HCT116 (cell line): ENCODE results near the gene APLN. TPM values are rescaled to one million over a fixed set of nuclear protein-coding genes. Genes with fewer than 3 reads are reported as not detected.

Experiments used
- ATAC-seq: fragments of 200-7000 bp; cut with Tn5 transposase; 2 replicates; pipeline ENCODE4 v1.9.1; 2020; ENCODE audit warnings: mild to moderate bottlenecking, moderate library complexity
- BruUV-seq: library from RNA; stranded (reverse); fragments of 400-500 nt; replicated peaks from 2 replicates; lab custom pipeline; 2021; lab: Mats Ljungman, UMichigan
- CTCF ChIA-PET: fragments of 300-600 bp; sonication (Branson Sonifier 250); formaldehyde crosslinking; loops from one replicate; lab custom pipeline; 2021; ENCODE audit warnings: antibody characterized with exemption; lab: Charles Lee
- POLR2A ChIA-PET: fragments of 300-600, 350-600 bp; sonication (Branson Sonifier 250); formaldehyde crosslinking; loops from one replicate; lab custom pipeline; 2021; ENCODE audit warnings: antibody characterized with exemption; lab: Charles Lee
- RAD21 ChIA-PET, 2 experiments: fragments of 300-600 bp; sonication (Branson Sonifier 250); formaldehyde crosslinking; loops; one replicate each; lab custom pipeline; 2023; ENCODE audit warnings: low total read pairs in 2 of 2; ENCODE audit not compliant: uncharacterized antibody in 2 of 2, unreplicated experiment in 2 of 2, low non-redundant PET in 1 of 2; lab: Charles Lee
- DNase-seq: peaks from one replicate; pipeline ENCODE4 v3.0.0-alpha.2; 2010; ENCODE audit warnings: low read depth, low spot score
- H2AFZ ChIP-seq: fragments of 200-600 bp; shearing (Covaris generic), sonication (generic); 2 replicates; pipeline ENCODE4 v1.6.1; 2017; ENCODE audit warnings: low read depth, mixed run types, mixed read lengths, antibody characterized with exemption, low read length; ENCODE audit not compliant: poor library complexity, severe bottlenecking
- H3K27ac ChIP-seq: 2 replicates; pipeline ENCODE4 v1.5.1; 2012; ENCODE audit warnings: low read depth, low read length
- H3K27me3 ChIP-seq: fragments of 200-600 bp; sonication (generic); 2 replicates; pipeline ENCODE4 v1.6.1; 2016; ENCODE audit warnings: mixed run types, low read length, mixed read lengths; ENCODE audit not compliant: insufficient read depth
- H3K36me3 ChIP-seq, 2 experiments: fragments of 200-500 bp in 1 of 2; fragments of 200-600 bp in 1 of 2; sonication (Bioruptor generic) in 1 of 2; sonication (generic) in 1 of 2; 2 replicates each; pipeline versions ENCODE4 v1.5.1 to v1.6.1; 2014 to 2016; ENCODE audit warnings: low read length in 2 of 2, inconsistent platforms in 1 of 2, mixed read lengths in 1 of 2, mixed run types in 1 of 2; ENCODE audit not compliant: insufficient read depth in 2 of 2, control insufficient read depth in 1 of 2
- H3K4me1 ChIP-seq, 2 experiments: fragments of 200-600 bp in 1 of 2; sonication (generic) in 1 of 2; 2 replicates each; pipeline versions ENCODE4 v1.5.1 to v1.6.1; 2012 to 2017; ENCODE audit warnings: low read length in 2 of 2, inconsistent platforms in 1 of 2, mild to moderate bottlenecking in 1 of 2, mixed read lengths in 1 of 2, mixed run types in 1 of 2, moderate library complexity in 1 of 2; ENCODE audit not compliant: insufficient read depth in 2 of 2, control insufficient read depth in 1 of 2
- H3K4me2 ChIP-seq: fragments of 200-600 bp; sonication (generic); 2 replicates; pipeline ENCODE4 v1.6.1; 2017; ENCODE audit warnings: mixed run types, low read length, mixed read lengths
- H3K4me3 ChIP-seq, 2 experiments: fragments of 200-600 bp in 1 of 2; sonication (generic) in 1 of 2; replicated peaks in 1 of 2; 2 replicates each; pipeline ENCODE4 v1.5.1; 2011 to 2016; ENCODE audit warnings: low read length in 2 of 2, control low read depth in 1 of 2, low read depth in 1 of 2, mild to moderate bottlenecking in 1 of 2, mixed read lengths in 1 of 2, mixed run types in 1 of 2
- H3K79me2 ChIP-seq: fragments of 200-600 bp; sonication (generic); 2 replicates; pipeline ENCODE4 v1.6.1; 2017; ENCODE audit warnings: mild to moderate bottlenecking, mixed run types, low read length, moderate library complexity, mixed read lengths; ENCODE audit not compliant: insufficient read depth
- H3K9ac ChIP-seq: fragments of 200-600 bp; sonication (generic); 2 replicates; pipeline ENCODE4 v1.6.1; 2016; ENCODE audit warnings: low read length, mixed read lengths
- H3K9me2 ChIP-seq: fragments of 200-600 bp; sonication (generic), shearing (Covaris generic); 2 replicates; pipeline ENCODE4 v1.6.1; 2017; ENCODE audit warnings: mixed run types, mild to moderate bottlenecking, moderate library complexity; ENCODE audit not compliant: insufficient read depth
- H3K9me3 ChIP-seq, 2 experiments: fragments of 200-500 bp in 1 of 2; fragments of 200-600 bp in 1 of 2; sonication (Bioruptor generic) in 1 of 2; sonication (generic) in 1 of 2; 2 replicates each; pipeline ENCODE4 v1.6.1; 2014 to 2017; ENCODE audit warnings: low read length in 2 of 2, mixed read lengths in 2 of 2, inconsistent platforms in 1 of 2, low read depth in 1 of 2, mild to moderate bottlenecking in 1 of 2, mixed run types in 1 of 2, moderate library complexity in 1 of 2; ENCODE audit not compliant: control insufficient read depth in 1 of 2, insufficient read depth in 1 of 2
- H4K20me1 ChIP-seq: fragments of 200-600 bp; sonication (generic), shearing (Covaris generic); 2 replicates; pipeline ENCODE4 v1.6.1; 2017; ENCODE audit warnings: mixed run types, mild to moderate bottlenecking, moderate library complexity; ENCODE audit not compliant: insufficient read depth
- ATF3 ChIP-seq: IDR thresholded peaks from 2 replicates; pipeline ENCODE4 v1.6.1; 2012
- CEBPB ChIP-seq: IDR thresholded peaks from 2 replicates; pipeline ENCODE4 v1.6.1; 2012; ENCODE audit warnings: low read depth
- EGR1 ChIP-seq: IDR thresholded peaks from 2 replicates; pipeline ENCODE4 v1.6.1; 2012; ENCODE audit warnings: low read depth
- ELF1 ChIP-seq: IDR thresholded peaks from 2 replicates; pipeline ENCODE4 v1.6.1; 2012; ENCODE audit warnings: low read depth, borderline replicate concordance
- EZH2phosphoT487 ChIP-seq: fragments of 200-600 bp; IDR thresholded peaks from 2 replicates; pipeline ENCODE4 v1.6.1; 2018; ENCODE audit warnings: antibody characterized with exemption, borderline replicate concordance
- POLR2A ChIP-seq: IDR thresholded peaks from 2 replicates; pipeline ENCODE4 v1.7.0; 2011; ENCODE audit warnings: borderline replicate concordance; ENCODE audit not compliant: insufficient read depth, insufficient read length; ENCODE audit errors: extremely low read depth
- SIN3A ChIP-seq: IDR thresholded peaks from 2 replicates; pipeline ENCODE4 v1.6.1; 2012; ENCODE audit warnings: low read depth
- SP1 ChIP-seq: IDR thresholded peaks from 2 replicates; pipeline ENCODE4 v1.6.1; 2012; ENCODE audit warnings: low read depth
- intact Hi-C: fragments of 100-400 bp; cut with micrococcal nuclease; formaldehyde crosslinking; loops from 2 replicates; pipeline ENCODE4 v1.10.0; 2022
- total RNA-seq: library from RNA; stranded (reverse); gene quantifications from one replicate; pipeline ENCODE4 v1.2.1, GENCODE V29; 2021; ENCODE audit not compliant: unreplicated experiment

Gene APLN
- total RNA-seq, 1 experiment from 2014 or later: 0.22 TPM

GRCh38 chrX:129650821-129651510, 3.8 kb downstream of the APLN start:
- Histone ChIP-seq H3K36me3 (no peaks in the 10 kb centered on the region), H3K27me3 (no peaks in the 10 kb centered on the region), H3K9ac (no peak overlapping the region), H3K9me2 (no peaks in the 10 kb centered on the region), H3K4me1 (peaks cover 0 to 14% of the 10 kb centered on the region in 2 experiments; a peak in 2 of 4 replicates), H3K79me2 (no peaks in the 10 kb centered on the region), H3K27ac (no peak overlapping the region), H3K4me2 (no peak overlapping the region), H3K4me3 (no peak overlapping the region), H4K20me1 (no peaks in the 10 kb centered on the region), H2AFZ (no peak overlapping the region), H3K9me3 (no peaks in the 10 kb centered on the region)
- ChIA-PET RAD21 (no interaction called here), CTCF (no interaction called here), POLR2A (no interaction called here)
- no peak for DNase-seq
- no peak for TF ChIP-seq EZH2phosphoT487
- no TSS peak for BruUV-seq
- no peak for ATAC-seq
- intact Hi-C loops: no loop called here

- intact Hi-C loops: no loop called here
- H3K4me2 ChIP-seq: no peak overlapping the region
- H3K27me3 ChIP-seq: no peaks in the 10 kb centered on the region
- POLR2A ChIA-PET: no interaction called here
- H2AFZ ChIP-seq: no peak overlapping the region
- BruUV-seq: no TSS peak
- no peaks in the 10 kb centered on the region for H3K36me3 ChIP-seq
- H3K27ac ChIP-seq: no peak overlapping the region
- TF ChIP-seq ELF1 (no peak), ATF3 (no peak), POLR2A (no peak), EGR1 (no peak), SP1 (no peak), SIN3A (no peak), EZH2phosphoT487 (no peak), CEBPB (no peak)
- TF ChIP-seq, all 23 proteins: peak for 0
- Histone ChIP-seq H4K20me1 (no peaks in the 10 kb centered on the region), H3K4me1 (peaks cover 0 to 11% of the 10 kb centered on the region in 2 experiments; a peak in 2 of 4 replicates), H3K9ac (no peak overlapping the region), H3K9me3 (no peaks in the 10 kb centered on the region), H3K9me2 (no peaks in the 10 kb centered on the region), H3K79me2 (no peaks in the 10 kb centered on the region), H3K4me3 (no peak overlapping the region)
- ATAC-seq (no peak), DNase-seq (no peak)
- ChIA-PET RAD21 (no interaction called here), CTCF (no interaction called here)
These were observed 4.5 kb downstream of the APLN start for GRCh38 chrX:129650183-129650689.
